GM12872 (cell line): ENCODE data around the gene KBTBD2.

Experiments
- TF ChIP-seq, protein P1 (sequence below): IDR thresholded peaks from 3 replicates; pipeline ENCODE4 v1.5.1; 2011; ENCODE audit warnings: low read depth, mild to moderate bottlenecking, low read length, moderate library complexity; ENCODE audit not compliant: insufficient read depth

KBTBD2 gene

DNA sequence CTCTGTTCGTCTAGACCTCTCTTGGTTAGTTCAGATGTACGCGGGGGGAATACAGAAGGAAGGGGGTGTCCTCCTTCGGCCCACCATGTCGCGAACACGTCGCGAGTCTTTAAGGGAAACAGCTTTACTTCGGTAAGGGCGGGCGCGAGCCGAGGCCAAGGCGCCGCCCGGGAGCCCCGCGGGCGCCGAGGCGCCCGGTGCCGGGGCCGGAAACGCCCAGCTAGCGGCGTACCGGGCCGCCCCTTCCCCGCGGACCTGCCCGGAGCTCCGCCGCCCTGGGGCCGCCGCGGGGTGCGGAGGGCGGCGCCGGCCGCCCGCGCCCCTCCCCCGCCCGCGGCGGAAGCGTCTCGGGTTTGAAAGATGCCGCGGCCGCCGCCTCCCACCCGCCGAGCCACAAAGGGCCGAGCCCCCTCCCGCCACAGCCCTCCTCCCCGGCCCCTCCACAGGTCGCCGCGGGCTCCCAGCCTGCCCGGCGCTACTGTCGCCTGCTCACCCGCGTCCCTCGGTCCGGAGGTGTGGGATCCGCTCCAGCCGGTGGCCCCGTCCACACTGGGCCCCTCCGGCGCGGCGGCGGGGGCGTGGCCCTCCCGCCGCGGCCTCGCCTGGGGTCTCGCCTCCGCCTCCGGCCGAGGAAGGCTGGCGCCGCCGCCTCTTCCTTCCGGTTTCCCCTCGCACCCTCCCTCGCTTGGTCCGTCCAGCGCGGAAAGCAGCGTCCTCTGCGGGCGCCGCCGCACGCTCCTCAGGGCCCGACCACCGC lies at the start of gene KBTBD2:
Gene KBTBD2 (minus strand): TSS at position 718 of the 757 bp plus-strand sequence. CDS start 12,156 bp downstream, outside the sequence.
- TF ChIP-seq, protein P1, sequence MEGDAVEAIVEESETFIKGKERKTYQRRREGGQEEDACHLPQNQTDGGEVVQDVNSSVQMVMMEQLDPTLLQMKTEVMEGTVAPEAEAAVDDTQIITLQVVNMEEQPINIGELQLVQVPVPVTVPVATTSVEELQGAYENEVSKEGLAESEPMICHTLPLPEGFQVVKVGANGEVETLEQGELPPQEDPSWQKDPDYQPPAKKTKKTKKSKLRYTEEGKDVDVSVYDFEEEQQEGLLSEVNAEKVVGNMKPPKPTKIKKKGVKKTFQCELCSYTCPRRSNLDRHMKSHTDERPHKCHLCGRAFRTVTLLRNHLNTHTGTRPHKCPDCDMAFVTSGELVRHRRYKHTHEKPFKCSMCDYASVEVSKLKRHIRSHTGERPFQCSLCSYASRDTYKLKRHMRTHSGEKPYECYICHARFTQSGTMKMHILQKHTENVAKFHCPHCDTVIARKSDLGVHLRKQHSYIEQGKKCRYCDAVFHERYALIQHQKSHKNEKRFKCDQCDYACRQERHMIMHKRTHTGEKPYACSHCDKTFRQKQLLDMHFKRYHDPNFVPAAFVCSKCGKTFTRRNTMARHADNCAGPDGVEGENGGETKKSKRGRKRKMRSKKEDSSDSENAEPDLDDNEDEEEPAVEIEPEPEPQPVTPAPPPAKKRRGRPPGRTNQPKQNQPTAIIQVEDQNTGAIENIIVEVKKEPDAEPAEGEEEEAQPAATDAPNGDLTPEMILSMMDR = no peak

- TF ChIP-seq, protein P1 = no peak
Measured at GRCh38 chr7:32941181-32941580, 49.6 kb upstream of the KBTBD2 start.

GRCh38 chr7:32937344-32938174 lies 46.0 kb upstream of the KBTBD2 start:
- TF ChIP-seq, protein P1 = no peak

DNA sequence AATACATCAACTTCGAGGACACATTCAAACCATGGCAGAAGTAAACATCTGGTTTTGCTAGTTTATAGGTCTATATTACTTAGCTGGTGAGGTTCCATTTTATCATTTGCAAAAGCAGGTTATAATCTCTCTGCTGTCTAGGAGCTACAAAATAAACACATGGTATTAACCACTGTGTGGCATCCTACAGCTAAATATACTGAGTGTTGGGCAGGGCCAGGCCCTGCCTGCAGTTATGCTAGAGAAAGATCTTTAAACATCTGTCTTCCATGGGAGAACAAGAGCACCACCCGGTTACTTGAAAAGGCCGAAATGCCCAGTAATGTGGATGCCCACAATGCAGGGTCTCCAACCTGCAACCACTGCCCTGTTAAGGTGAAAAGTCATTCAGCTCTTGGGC lies 45.1 kb upstream of the KBTBD2 start:
- TF ChIP-seq, protein P1 = no peak

DNA sequence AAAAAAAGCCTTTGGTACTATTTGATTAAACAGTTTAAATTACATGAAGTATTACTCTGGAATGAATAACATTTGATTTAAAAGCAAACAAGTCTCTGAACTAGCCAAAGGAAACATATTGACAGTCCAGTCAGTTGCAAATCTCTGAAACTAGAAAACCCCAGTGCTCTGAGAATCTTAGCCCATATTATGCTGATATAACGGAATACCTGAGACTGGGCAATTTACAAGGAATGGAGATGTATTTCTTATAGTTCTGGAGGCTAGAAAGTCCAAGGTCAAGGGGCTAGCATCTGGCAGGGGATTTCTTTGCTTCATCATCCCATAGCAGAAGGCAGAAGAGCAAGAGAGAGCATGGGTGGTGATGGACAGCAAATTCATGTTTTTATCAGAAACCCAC lies 44.0 kb upstream of the KBTBD2 start:
- TF ChIP-seq, protein P1 = no peak

- TF ChIP-seq, protein P1 = no peak
Measured at GRCh38 chr7:32930378-32930777, 38.8 kb upstream of the KBTBD2 start.

- TF ChIP-seq, protein P1 = no peak
Measured at GRCh38 chr7:32929430-32930143, 38.0 kb upstream of the KBTBD2 start.
